ENCODE measurements around the gene RPTOR. TPM values are rescaled to one million over a fixed set of nuclear protein-coding genes. Genes with fewer than 3 reads are reported as not detected.
"Not testable (repeated sequence)": the region's sequence is repeated elsewhere in the genome, so short reads cannot be mapped to it uniquely, and the experiment has no call there.

The RPTOR gene
- total RNA-seq, 2 experiments from 2014 or later = 60.0 to 67.2 TPM

DNA sequence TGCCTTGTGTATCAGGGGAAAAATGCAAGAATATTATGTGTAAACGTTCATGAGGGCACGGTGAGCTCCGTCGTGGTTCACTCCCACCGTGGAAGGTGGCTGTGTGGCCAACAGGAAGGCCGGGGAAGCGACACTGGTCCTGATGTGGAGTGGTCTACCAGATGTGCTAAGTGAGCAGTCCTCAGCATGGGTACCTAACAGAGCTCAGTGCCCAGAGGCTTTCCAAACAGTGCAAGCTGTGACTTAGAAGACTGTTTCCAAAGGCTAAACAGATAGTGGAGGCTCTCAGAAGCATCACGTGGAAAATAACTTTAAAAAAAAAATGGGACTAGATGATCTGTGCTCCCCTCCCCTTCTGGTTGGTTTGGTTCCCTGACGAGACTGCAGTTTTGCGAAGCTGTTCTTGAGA lies 247.7 kb downstream of the RPTOR start:
- CTCF ChIA-PET = interaction anchor here (0.6 to 1.2 kb wide), 2 partner anchors 107 to 483 kb away, joined by 3 read pairs; no protein-coding TSS in a partner anchor
- POLR2A ChIA-PET = interaction anchor here (0.9 kb wide), 1 partner anchor 30 kb away, joined by 4 read pairs; no protein-coding TSS in a partner anchor

GRCh38 chr17:80793421-80793820 lies 248.8 kb downstream of the RPTOR start:
- ChIA-PET POLR2A (no interaction called here), CTCF (interaction anchor here (1.2 kb wide), 1 partner anchor 106 kb away, joined by 3 read pairs; no protein-coding TSS in a partner anchor)

- CTCF ChIA-PET = interaction anchor here (1.2 kb wide), 1 partner anchor 106 kb away, joined by 3 read pairs; no protein-coding TSS in a partner anchor
- POLR2A ChIA-PET = no interaction called here
These were observed 249.2 kb downstream of the RPTOR start for GRCh38 chr17:80793851-80794267.

- ChIA-PET POLR2A (no interaction called here), CTCF (no interaction called here)
These were observed 249.8 kb downstream of the RPTOR start for GRCh38 chr17:80794281-80795089.

DNA sequence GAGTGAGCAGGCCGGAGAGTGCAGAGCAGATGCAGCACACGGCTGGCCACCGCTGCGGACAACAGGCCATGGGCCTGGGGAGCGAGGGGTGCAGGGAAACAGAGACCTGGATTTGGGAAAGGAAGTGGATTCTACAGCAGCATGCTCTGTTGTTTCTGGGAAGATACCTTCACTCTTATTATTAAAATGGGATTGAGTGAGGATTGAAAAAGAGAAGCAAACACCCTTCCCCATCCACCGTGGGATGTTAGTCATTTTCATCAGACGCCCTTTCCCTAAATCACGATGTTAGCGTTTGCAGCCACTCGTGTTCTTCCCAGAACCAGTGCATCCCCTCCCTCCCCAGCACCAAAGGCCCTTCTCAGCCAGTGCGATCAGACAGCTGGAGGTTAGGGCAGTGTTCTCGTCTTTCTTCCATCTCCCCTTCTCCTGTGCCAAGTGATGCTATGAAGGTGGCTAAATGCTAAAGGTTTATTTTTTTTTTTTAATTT lies 250.5 kb downstream of the RPTOR start:
- ChIA-PET POLR2A (no interaction called here), CTCF (no interaction called here)

- ChIA-PET POLR2A (no interaction called here), CTCF (no interaction called here)
These were observed 251.1 kb downstream of the RPTOR start for GRCh38 chr17:80795754-80796153.

- CTCF ChIA-PET = no interaction called here
- POLR2A ChIA-PET = no interaction called here
These were observed 251.8 kb downstream of the RPTOR start for GRCh38 chr17:80796430-80796861.

DNA sequence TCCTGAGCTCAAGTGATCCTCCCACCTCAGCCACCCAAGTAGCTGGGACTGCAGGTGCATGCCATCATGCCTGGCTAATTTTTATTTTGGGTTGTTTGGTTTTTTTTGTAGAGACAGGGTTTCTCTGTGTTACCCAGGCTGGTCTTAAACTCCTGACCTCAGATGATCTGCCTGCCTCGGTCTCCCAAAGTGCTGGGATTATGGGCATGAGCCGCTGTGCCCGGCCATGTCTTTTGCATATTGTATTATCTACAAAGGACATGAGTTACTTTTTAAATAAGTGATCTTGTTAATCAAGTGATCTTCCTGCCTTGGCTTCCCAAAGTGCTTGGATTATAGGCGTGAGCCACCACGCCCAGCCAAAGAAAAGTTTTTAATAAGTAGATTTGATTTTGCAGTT lies 252.6 kb downstream of the RPTOR start:
- POLR2A ChIA-PET = not testable (repeated sequence)

DNA sequence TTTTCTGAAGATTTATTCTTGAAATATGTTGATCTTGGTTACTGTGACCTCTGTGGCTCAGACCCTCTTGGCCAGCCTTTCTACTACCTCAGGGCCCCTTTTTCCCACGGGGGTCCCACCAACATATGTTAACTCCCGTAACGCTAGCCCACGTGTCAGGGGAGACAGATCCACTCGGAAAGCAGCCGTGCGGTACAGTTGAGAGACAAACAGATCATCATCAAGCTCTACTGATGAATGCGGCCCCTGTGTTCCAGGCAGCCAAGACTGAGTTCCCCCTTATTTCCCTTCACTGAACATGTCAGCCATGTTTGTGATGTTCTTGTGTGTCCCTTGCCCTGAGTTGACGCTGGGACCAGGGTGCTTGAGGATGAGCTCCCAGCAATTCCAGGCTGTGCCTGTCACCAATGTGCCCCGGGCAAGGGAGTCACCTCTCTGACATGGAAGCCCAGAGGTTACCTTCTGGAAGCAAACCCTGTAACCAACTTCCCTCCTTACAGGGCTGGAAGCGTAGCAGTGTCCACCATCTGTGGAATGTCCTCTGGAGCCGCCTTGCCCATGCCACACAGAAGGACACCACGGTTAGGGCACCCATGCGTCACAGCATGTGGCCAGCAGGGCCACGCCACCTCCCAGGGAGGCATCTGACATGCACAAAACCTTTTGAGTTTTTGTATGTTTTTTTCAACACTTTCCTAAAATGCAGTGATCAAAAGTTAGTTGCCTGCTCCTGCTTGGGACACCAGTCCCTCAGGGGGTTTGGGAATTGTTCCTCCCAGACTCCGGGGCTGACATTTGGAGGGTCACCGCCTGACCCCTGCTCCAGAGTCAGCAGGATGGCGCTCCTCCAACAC lies 253.3 kb downstream of the RPTOR start:
- ChIA-PET CTCF (no interaction called here), POLR2A (no interaction called here)

More for the DNA sequence above, 252.6 kb downstream of the RPTOR start:
- CTCF ChIA-PET = not testable (repeated sequence)

GRCh38 chr17:80798595-80799537 lies 254.2 kb downstream of the RPTOR start:
- ChIA-PET POLR2A (no interaction called here), CTCF (no interaction called here)

DNA sequence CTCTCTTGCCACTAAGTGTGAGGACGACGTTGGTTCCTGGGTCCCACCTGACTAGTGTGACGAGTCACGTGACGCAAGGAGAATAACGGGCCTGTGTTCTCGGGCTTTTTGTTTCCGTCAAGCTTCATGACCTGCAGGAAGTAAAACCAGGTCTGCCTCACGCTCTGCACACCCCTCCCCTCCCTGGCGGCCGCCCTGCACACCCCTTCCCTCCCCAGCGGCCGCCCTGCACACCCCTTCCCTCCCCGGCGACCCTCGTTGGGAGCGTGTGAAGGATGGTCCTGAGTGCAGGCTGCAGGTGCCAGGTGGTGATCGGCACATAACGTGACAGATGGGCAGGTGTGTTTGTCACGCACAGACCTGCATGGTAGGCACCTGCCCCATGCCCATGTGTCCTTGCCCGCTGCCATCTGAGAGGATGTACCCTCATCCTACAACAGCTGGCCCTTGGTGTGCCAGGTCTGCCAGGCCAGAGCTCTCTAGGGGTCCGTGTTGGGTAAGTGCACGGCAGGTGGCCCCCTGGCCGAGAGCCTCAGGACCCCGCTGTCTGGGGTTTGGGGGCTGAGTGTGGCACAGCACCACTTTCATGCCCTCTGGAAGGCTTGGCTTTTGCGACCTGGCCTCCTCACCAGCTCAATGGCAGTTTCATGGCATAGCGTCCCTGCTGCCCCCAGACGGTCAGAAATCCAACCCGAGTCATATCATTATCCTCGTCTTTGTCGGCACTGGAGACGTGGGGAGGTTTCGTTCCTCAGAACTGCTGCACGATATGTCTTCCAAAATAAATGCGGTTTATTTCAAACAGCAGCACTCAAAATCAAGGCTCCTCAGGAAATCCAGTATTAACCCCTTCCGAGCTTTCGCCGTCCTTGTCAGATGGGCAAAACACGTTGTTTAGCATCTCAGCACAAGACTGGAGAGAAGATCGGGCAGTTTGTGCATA lies 255.2 kb downstream of the RPTOR start:
- CTCF ChIA-PET = no interaction called here
- POLR2A ChIA-PET = no interaction called here

DNA sequence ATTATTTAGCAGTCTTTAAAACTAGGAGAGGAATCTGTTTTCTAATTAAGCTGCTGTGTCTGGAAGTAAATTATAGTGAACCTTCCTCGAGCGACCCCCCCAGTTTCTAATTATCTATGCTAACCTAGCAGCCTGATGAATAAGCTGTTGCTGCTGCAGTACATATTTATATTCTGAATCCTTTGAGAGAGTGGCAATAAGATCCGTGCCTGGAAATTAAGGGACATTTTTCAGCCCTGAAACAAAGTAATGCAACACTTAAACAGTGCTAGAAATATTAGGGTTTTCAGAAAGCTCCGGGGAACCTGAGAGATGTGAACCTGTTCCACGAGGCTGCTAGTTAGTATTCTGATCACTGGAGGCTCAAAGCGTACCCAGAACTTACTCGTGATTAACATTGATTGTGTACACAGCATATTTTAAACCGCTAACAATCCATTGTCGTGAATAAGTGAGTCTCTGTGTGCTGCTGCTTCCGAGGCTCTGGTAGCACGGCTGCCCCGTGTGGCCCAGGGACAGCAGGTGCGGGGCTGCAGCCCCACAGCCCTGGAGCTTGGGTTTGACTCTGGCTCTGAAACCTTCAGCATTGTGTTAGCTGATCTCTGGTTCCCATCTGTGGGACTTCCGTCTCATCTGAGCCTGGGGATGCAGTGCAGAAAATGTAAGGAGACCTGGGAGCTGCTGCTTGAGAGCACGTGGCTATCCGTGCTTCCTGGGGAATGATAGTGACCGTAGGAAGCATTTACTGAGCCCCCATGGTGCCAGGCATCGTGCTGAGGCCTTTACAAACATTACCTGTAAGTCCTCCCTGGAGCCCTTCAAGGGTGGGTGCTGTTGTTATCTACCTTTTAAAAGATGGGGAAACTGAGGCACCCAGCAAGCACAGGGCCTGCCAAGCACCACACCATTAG lies 256.1 kb downstream of the RPTOR start:
- CTCF ChIA-PET = no interaction called here
- POLR2A ChIA-PET = no interaction called here

- CTCF ChIA-PET = no interaction called here
- POLR2A ChIA-PET = no interaction called here
These were observed 258.2 kb downstream of the RPTOR start for GRCh38 chr17:80802626-80803450.

DNA sequence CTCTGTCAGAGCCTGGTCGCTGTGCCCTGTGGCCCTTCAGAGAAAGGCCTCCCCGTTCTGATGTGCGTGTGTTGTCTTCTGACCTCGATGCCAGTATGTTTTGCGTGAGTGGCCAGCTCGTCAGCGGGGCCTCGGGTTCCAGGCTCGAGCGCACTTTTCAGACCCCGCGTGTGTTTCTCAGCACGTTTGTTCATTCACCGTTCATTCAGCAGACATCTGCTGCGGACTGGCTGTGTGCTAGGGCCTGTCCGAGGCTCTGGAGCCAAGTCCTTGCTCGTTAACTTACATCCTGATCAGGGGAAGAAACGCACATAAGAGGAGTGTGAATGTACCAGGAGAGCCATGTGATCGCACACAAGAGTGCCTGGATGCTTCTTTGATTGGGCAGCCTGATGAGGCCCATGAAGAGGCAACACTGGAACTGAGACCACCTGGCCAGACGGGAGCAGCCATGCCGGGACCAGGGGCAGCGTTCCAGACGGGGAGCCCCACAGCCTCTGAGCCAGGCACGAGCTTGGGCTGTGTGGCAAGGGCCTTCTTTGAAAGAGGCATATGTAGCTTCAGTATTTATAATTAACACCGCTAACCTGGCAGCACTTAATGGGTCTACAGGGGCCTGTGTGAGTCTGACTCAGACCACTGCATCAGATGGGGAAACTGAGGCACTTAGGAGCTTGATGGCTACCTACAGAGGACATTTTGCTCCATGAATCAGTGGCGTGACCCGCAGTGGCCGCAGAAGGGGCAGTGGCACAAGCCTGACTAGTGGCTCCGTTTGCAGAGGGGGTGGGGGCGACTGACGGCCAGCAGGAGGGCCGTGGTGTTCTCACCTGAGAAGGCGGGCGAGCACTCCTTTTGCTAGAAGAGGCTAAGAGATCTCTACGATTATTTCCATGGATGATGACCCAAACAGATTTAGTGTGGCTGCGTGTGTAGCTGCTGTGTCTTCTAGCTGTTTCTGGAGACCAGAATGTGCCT lies 259.1 kb downstream of the RPTOR start:
- CTCF ChIA-PET = no interaction called here
- POLR2A ChIA-PET = no interaction called here

DNA sequence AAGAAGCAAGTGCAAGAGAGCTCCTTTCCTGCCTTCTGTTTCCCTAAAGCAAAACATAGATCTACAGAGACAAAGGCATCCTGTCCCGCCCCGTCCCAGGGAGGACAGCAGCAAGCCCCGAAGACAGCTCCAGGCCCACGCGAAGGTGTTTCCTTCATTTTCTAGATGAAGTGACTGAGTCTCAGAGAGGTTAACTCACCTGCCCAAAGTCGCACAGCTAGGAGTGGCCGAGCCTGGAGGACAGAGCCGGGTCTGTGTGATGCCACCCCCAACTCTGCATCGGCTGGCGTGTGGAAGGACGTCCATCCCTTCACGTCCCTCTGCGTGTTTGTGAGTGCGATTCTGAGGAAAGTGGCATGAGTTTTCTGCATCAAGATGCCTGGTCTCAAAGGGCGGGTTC lies 259.8 kb downstream of the RPTOR start:
- ChIA-PET POLR2A (no interaction called here), CTCF (no interaction called here)

Measured in activated CD8-positive, alpha-beta memory T cell treated with anti-CD3 and anti-CD28 coated beads for 36 hours (primary cell).